H9 (cell line): ENCODE results near the gene VPS51. TPM values are rescaled to one million over a fixed set of nuclear protein-coding genes. Genes with fewer than 3 reads are reported as not detected.

ENCODE experiments used
- DNase-seq: peaks from one replicate; pipeline ENCODE4 v3.0.0-alpha.2; 2017
- H2AFZ ChIP-seq: one replicate; pipeline ENCODE4 v1.6.1; 2013; ENCODE audit warnings: mild to moderate bottlenecking, low read length, control low read depth, moderate library complexity
- H2AK5ac ChIP-seq: 2 replicates; pipeline ENCODE4 v1.6.1; 2013; ENCODE audit warnings: low read length, control low read depth, mixed read lengths; ENCODE audit not compliant: insufficient read length
- H2BK120ac ChIP-seq: one replicate; pipeline ENCODE4 v1.6.1; 2013; ENCODE audit warnings: low read depth, mild to moderate bottlenecking, low read length, control low read depth, inconsistent platforms; ENCODE audit not compliant: poor library complexity, severe bottlenecking
- H2BK12ac ChIP-seq: 2 replicates; pipeline ENCODE4 v1.6.1; 2013; ENCODE audit warnings: low read length, control low read depth, mixed read lengths, low read depth; ENCODE audit not compliant: insufficient read length
- H2BK15ac ChIP-seq: 2 replicates; pipeline ENCODE4 v1.6.1; 2013; ENCODE audit warnings: low read depth, low read length, control low read depth
- H2BK20ac ChIP-seq: one replicate; pipeline ENCODE4 v1.6.1; 2013; ENCODE audit warnings: low read depth, mild to moderate bottlenecking, low read length, control low read depth, inconsistent platforms; ENCODE audit not compliant: poor library complexity, severe bottlenecking
- H2BK5ac ChIP-seq: 2 replicates; pipeline ENCODE4 v1.6.1; 2013; ENCODE audit warnings: low read length, control low read depth, mixed read lengths; ENCODE audit not compliant: insufficient read length
- H3K14ac ChIP-seq: 2 replicates; pipeline ENCODE4 v1.6.1; 2013; ENCODE audit warnings: low read length, control low read depth; ENCODE audit not compliant: insufficient read depth
- H3K18ac ChIP-seq: 2 replicates; pipeline ENCODE4 v1.6.1; 2013; ENCODE audit warnings: low read depth, mild to moderate bottlenecking, mixed read lengths, low read length, control low read depth; ENCODE audit not compliant: insufficient read length
- H3K23ac ChIP-seq: 2 replicates; pipeline ENCODE4 v1.6.1; 2013; ENCODE audit warnings: low read length, control low read depth, mixed read lengths, low read depth; ENCODE audit not compliant: insufficient read length
- H3K23me2 ChIP-seq: 2 replicates; pipeline ENCODE4 v1.6.1; 2013; ENCODE audit warnings: low read depth, mild to moderate bottlenecking, mixed read lengths, low read length, control low read depth; ENCODE audit not compliant: insufficient read length, poor library complexity, severe bottlenecking
- H3K27ac ChIP-seq: 2 replicates; pipeline ENCODE4 v1.5.1; 2013; ENCODE audit warnings: low read length, control low read depth, mixed read lengths, low read depth; ENCODE audit not compliant: insufficient read length
- H3K27me3 ChIP-seq: 2 replicates; pipeline ENCODE4 v1.6.1; 2013; ENCODE audit warnings: low read length, control low read depth, inconsistent platforms; ENCODE audit not compliant: insufficient read depth
- H3K4ac ChIP-seq: 2 replicates; pipeline ENCODE4 v1.6.1; 2013; ENCODE audit warnings: low read depth, mild to moderate bottlenecking, control low read depth, inconsistent platforms, low read length, moderate library complexity
- H3K4me1 ChIP-seq: 2 replicates; pipeline ENCODE4 v1.6.1; 2013; ENCODE audit warnings: low read length, control low read depth, inconsistent platforms; ENCODE audit not compliant: insufficient read depth
- H3K4me2 ChIP-seq: 2 replicates; pipeline ENCODE4 v1.6.1; 2013; ENCODE audit warnings: low read length, control low read depth, mixed read lengths; ENCODE audit not compliant: insufficient read length, insufficient read depth
- H3K56ac ChIP-seq: 2 replicates; pipeline ENCODE4 v1.6.1; 2013; ENCODE audit warnings: low read depth, mild to moderate bottlenecking, mixed read lengths, low read length, control low read depth; ENCODE audit not compliant: insufficient read length
- H3K79me1 ChIP-seq: 2 replicates; pipeline ENCODE4 v1.6.1; 2013; ENCODE audit warnings: low read depth, mild to moderate bottlenecking, moderate library complexity, low read length, control low read depth, inconsistent platforms; ENCODE audit not compliant: insufficient read depth, poor library complexity, severe bottlenecking
- H3K79me2 ChIP-seq: 2 replicates; pipeline ENCODE4 v1.6.1; 2013; ENCODE audit warnings: low read length, control low read depth, inconsistent platforms; ENCODE audit not compliant: insufficient read depth
- H3K9ac ChIP-seq: 2 replicates; pipeline ENCODE4 v1.6.1; 2013; ENCODE audit warnings: low read length, control low read depth, mixed read lengths; ENCODE audit not compliant: insufficient read length; ENCODE audit errors: extremely low read depth
- H3K9me3 ChIP-seq: one replicate; pipeline ENCODE4 v1.6.1; 2013; ENCODE audit warnings: low read depth, low read length, inconsistent platforms; ENCODE audit not compliant: control insufficient read depth
- H3T11ph ChIP-seq: one replicate; pipeline ENCODE4 v1.6.1; 2013; ENCODE audit warnings: mild to moderate bottlenecking, low read length, control low read depth, inconsistent platforms
- H4K20me1 ChIP-seq: one replicate; pipeline ENCODE4 v1.6.1; 2013; ENCODE audit not compliant: control insufficient read depth, insufficient read length, insufficient read depth
- H4K5ac ChIP-seq: 2 replicates; pipeline ENCODE4 v1.6.1; 2013; ENCODE audit warnings: low read depth, mild to moderate bottlenecking, mixed read lengths, low read length, control low read depth; ENCODE audit not compliant: insufficient read length
- H4K8ac ChIP-seq: replicated peaks from 2 replicates; pipeline ENCODE4 v1.6.1; 2013; ENCODE audit warnings: low read length, control low read depth, mixed read lengths, low read depth; ENCODE audit not compliant: insufficient read length
- H4K91ac ChIP-seq: 2 replicates; pipeline ENCODE4 v1.6.1; 2013; ENCODE audit warnings: low read depth, mild to moderate bottlenecking, moderate library complexity, mixed read lengths, low read length, control low read depth; ENCODE audit not compliant: insufficient read length
- H3K27ac Mint-ChIP-seq, 3 experiments: 2 replicates in 2 of 3; 3 replicates in 1 of 3; pipeline ENCODE4 v1.8.0; 2020 to 2021; ENCODE audit warnings: mixed read lengths in 3 of 3, mild to moderate bottlenecking in 1 of 3, moderate library complexity in 1 of 3
- H3K27me3 Mint-ChIP-seq: 2 replicates; pipeline ENCODE4 v1.8.0; 2021; ENCODE audit warnings: low read depth, mild to moderate bottlenecking, moderate library complexity, mixed read lengths
- H3K36me3 Mint-ChIP-seq, 3 experiments: 2 replicates in 2 of 3; 3 replicates in 1 of 3; pipeline ENCODE4 v1.8.0; 2020 to 2021; ENCODE audit warnings: low read depth in 3 of 3, mixed read lengths in 3 of 3; ENCODE audit not compliant: insufficient read depth in 1 of 3
- H3K4me1 Mint-ChIP-seq, 2 experiments: 2 replicates each; pipeline ENCODE4 v1.8.0; 2020; ENCODE audit warnings: mixed read lengths in 2 of 2
- H3K4me3 Mint-ChIP-seq, 2 experiments: 2 replicates in 1 of 2; 3 replicates in 1 of 2; pipeline ENCODE4 v1.8.0; 2020 to 2021; ENCODE audit warnings: mild to moderate bottlenecking in 2 of 2, mixed read lengths in 2 of 2, moderate library complexity in 1 of 2
- H3K9me3 Mint-ChIP-seq, 2 experiments: 2 replicates in 1 of 2; 3 replicates in 1 of 2; pipeline ENCODE4 v1.8.0; 2020; ENCODE audit warnings: mild to moderate bottlenecking in 2 of 2, mixed read lengths in 2 of 2, moderate library complexity in 1 of 2
- CTCF ChIP-seq: fragments of 200-600 bp; sonication (generic); conservative IDR thresholded peaks from 3 replicates; pipeline ENCODE4 v1.8.0; 2021; ENCODE audit warnings: antibody characterized with exemption, mild to moderate bottlenecking
- WGBS: extraction: QIAGEN DNeasy Blood & Tissue Kit; methylation state at CpG from one replicate; pipeline ENCODE4 v1.1.7; 2013; ENCODE audit warnings: missing lambda C conversion rate, low lambda C conversion rate, mixed read lengths; ENCODE audit not compliant: insufficient read length; ENCODE audit errors: extremely low coverage; 5-methylcytosine and 5-hydroxymethylcytosine counted together
- total RNA-seq: library from RNA; stranded (reverse); gene quantifications from 2 replicates; pipeline ENCODE4 v1.2.1, GENCODE V29; 2021

The VPS51 gene
- total RNA-seq, 1 experiment from 2014 or later, result 94.7 TPM

- Histone ChIP-seq H3K79me1 (peaks cover 4% of the 10 kb centered on the region), H4K20me1 (no peaks in the 10 kb centered on the region), H2BK5ac (no peak overlapping the region), H4K5ac (peak overlapping the region; percentile 97), H2BK12ac (no peak overlapping the region), H2BK120ac (no peak overlapping the region), H3K56ac (no peak overlapping the region), H4K8ac (peak overlapping the region; percentile 74), H2AFZ (no peak overlapping the region), H3T11ph (no peak overlapping the region), H3K18ac (no peak overlapping the region), H3K4me1 (no peaks in the 10 kb centered on the region), H3K4me2 (no peak overlapping the region), H3K79me2 (0 out of 2 replicates have a peak, but pooled peaks cover 3% of the 10 kb centered on the region), H4K91ac (no peak overlapping the region), H3K4ac (no peak overlapping the region), H2BK20ac (no peak overlapping the region), H2AK5ac (no peak overlapping the region), H3K27ac (no peak overlapping the region), H3K23ac (no peak overlapping the region), H2BK15ac (no peak overlapping the region), H3K9ac (peak overlapping the region; percentile 66), H3K23me2 (no peaks in the 10 kb centered on the region), H3K9me3 (no peaks in the 10 kb centered on the region), H3K27me3 (no peaks in the 10 kb centered on the region), H3K14ac (no peak overlapping the region)
- WGBS, result no CpG with 5 or more reads among the region's 22 CpGs
- H3K9me3 Mint-ChIP-seq, result no peaks in the 10 kb centered on the region
- H3K27ac Mint-ChIP-seq, result peak overlapping the region; percentile 88 to 100 (median 99); a peak in 5 of 7 replicates
- H3K27me3 Mint-ChIP-seq, result no peaks in the 10 kb centered on the region
- H3K4me3 Mint-ChIP-seq, result peak overlapping the region; percentile 95 to 96
- TF ChIP-seq CTCF, result no peak
- peaks cover 8 to 9% of the 10 kb centered on the region in 2 experiments for H3K4me1 Mint-ChIP-seq
- DNase-seq, result no peak
- H3K36me3 Mint-ChIP-seq, result peaks cover 4 to 10% (median 7%) of the 10 kb centered on the region in 3 experiments; a peak in 5 of 7 replicates
These were observed 587 bp upstream of the VPS51 start for GRCh38 chr11:65095427-65095826.
